DND-41 (cell line): ENCODE data around the gene GTF2A1.

Experiments
- ATAC-seq: fragments of 200-7000 bp; cut with Tn5 transposase; 3 replicates; pipeline ENCODE4 v1.9.1; 2021; ENCODE audit warnings: low read depth; ENCODE audit not compliant: insufficient read depth
- DNase-seq: peaks from one replicate; pipeline ENCODE4 v3.0.0-alpha.2; 2020
- H2AFZ ChIP-seq: 2 replicates; pipeline ENCODE4 v1.6.0; 2012; ENCODE audit warnings: low read depth, low read length
- H3K27ac ChIP-seq: 2 replicates; pipeline ENCODE4 v1.5.1; 2012; ENCODE audit warnings: low read length, inconsistent platforms
- H3K27me3 ChIP-seq: fragments of 200-600 bp; sonication (generic); 2 replicates; pipeline ENCODE4 v1.6.0; 2012; ENCODE audit warnings: low read length, mild to moderate bottlenecking, inconsistent platforms; ENCODE audit not compliant: insufficient read depth, poor library complexity
- H3K36me3 ChIP-seq: 2 replicates; pipeline ENCODE4 v1.5.1; 2012; ENCODE audit warnings: low read length, inconsistent platforms; ENCODE audit not compliant: insufficient read depth
- H3K4me1 ChIP-seq: 2 replicates; pipeline ENCODE4 v1.5.1; 2012; ENCODE audit warnings: mild to moderate bottlenecking, low read length; ENCODE audit not compliant: insufficient read depth
- H3K4me2 ChIP-seq: 2 replicates; pipeline ENCODE4 v1.6.0; 2012; ENCODE audit warnings: mild to moderate bottlenecking, moderate library complexity, low read length, inconsistent platforms; ENCODE audit not compliant: insufficient read depth
- H3K4me3 ChIP-seq, 2 experiments: fragments of 200-600 bp in 1 of 2; shearing (Covaris generic) in 1 of 2; 2 replicates each; pipeline ENCODE4 v1.5.1; 2012 to 2016; ENCODE audit warnings: inconsistent platforms in 2 of 2, low read length in 2 of 2, mild to moderate bottlenecking in 2 of 2, low read depth in 1 of 2, moderate library complexity in 1 of 2
- H3K79me2 ChIP-seq: 2 replicates; pipeline ENCODE4 v1.6.0; 2012; ENCODE audit warnings: low read length, inconsistent platforms; ENCODE audit not compliant: insufficient read depth
- H3K9ac ChIP-seq: 2 replicates; pipeline ENCODE4 v1.6.0; 2012; ENCODE audit warnings: low read depth, mild to moderate bottlenecking, inconsistent platforms, low read length, moderate library complexity
- H3K9me3 ChIP-seq: 2 replicates; pipeline ENCODE4 v1.5.1; 2012; ENCODE audit warnings: low read length, moderate library complexity, mild to moderate bottlenecking, inconsistent platforms; ENCODE audit not compliant: insufficient read depth, severe bottlenecking
- H4K20me1 ChIP-seq: 2 replicates; pipeline ENCODE4 v1.6.0; 2012; ENCODE audit warnings: low read length; ENCODE audit not compliant: insufficient read depth
- CTCF ChIP-seq: IDR thresholded peaks from 2 replicates; pipeline ENCODE4 v1.5.1; 2012; ENCODE audit warnings: borderline replicate concordance, low read length, moderate library complexity, mild to moderate bottlenecking; ENCODE audit not compliant: poor library complexity, severe bottlenecking; ENCODE audit errors: extremely low read depth
- EZH2 ChIP-seq: IDR thresholded peaks from 3 replicates; pipeline ENCODE4 v1.6.1; 2012; ENCODE audit warnings: borderline replicate concordance, low read depth, mild to moderate bottlenecking, moderate library complexity, low read length, inconsistent platforms; ENCODE audit not compliant: severe bottlenecking

Gene GTF2A1

GRCh38 chr14:81166121-81166520 lies 54.6 kb downstream of the GTF2A1 start:
- TF ChIP-seq CTCF (no peak), EZH2 (no peak)
- Histone ChIP-seq H3K4me3 (no peak overlapping the region), H3K4me1 (peaks cover 54% of the 10 kb centered on the region), H3K27me3 (no peaks in the 10 kb centered on the region), H3K4me2 (no peak overlapping the region), H3K79me2 (peaks cover 6% of the 10 kb centered on the region), H3K9ac (no peak overlapping the region), H4K20me1 (no peaks in the 10 kb centered on the region), H2AFZ (no peak overlapping the region), H3K27ac (no peak overlapping the region), H3K9me3 (no peaks in the 10 kb centered on the region), H3K36me3 (no peaks in the 10 kb centered on the region)
- ATAC-seq: no peak
- no peak for DNase-seq

GRCh38 chr14:81165188-81165587 lies 55.6 kb downstream of the GTF2A1 start:
- Histone ChIP-seq H3K79me2 (peaks cover 6% of the 10 kb centered on the region), H3K9ac (peak overlapping the region; percentile 47), H3K9me3 (no peaks in the 10 kb centered on the region), H3K4me2 (peak overlapping the region; percentile 58), H3K4me1 (peaks cover 48% of the 10 kb centered on the region), H3K27me3 (no peaks in the 10 kb centered on the region), H3K27ac (peak overlapping the region; percentile 81), H4K20me1 (no peaks in the 10 kb centered on the region), H3K36me3 (no peaks in the 10 kb centered on the region), H2AFZ (peak overlapping the region; percentile 84), H3K4me3 (peak overlapping the region; percentile 7 to 56; a peak in 3 of 4 replicates)
- DNase-seq (peak; percentile 45), ATAC-seq (peak; percentile 56)
- TF ChIP-seq EZH2 (no peak), CTCF (no peak)

GRCh38 chr14:81164167-81164774 lies 56.5 kb downstream of the GTF2A1 start:
- H3K27ac ChIP-seq: peak overlapping the region; percentile 81

More at GRCh38 chr14:81164167-81164774, 56.5 kb downstream of the GTF2A1 start:
- DNase-seq (peak; percentile 78), ATAC-seq (peak; percentile 86)
- TF ChIP-seq CTCF: peak; percentile 89
- no peak for TF ChIP-seq EZH2
- Histone ChIP-seq H3K79me2 (peaks cover 2% of the 10 kb centered on the region), H3K27me3 (no peaks in the 10 kb centered on the region), H3K9me3 (no peaks in the 10 kb centered on the region), H3K4me3 (peak overlapping the region in 1 of 2 experiments; percentile 56; a peak in 2 of 4 replicates), H3K4me1 (peaks cover 39% of the 10 kb centered on the region), H2AFZ (peak overlapping the region; percentile 19; the same call in 1 of the 2 replicates), H3K9ac (peak overlapping the region; percentile 47), H3K4me2 (peak overlapping the region; percentile 58), H3K36me3 (no peaks in the 10 kb centered on the region), H4K20me1 (no peaks in the 10 kb centered on the region)
